Testis (tissue), 3 donors: ENCODE measurements around the gene CACNA1C. TPM values are rescaled to one million over a fixed set of nuclear protein-coding genes. Genes with fewer than 3 reads are reported as not detected.

Experiments
- DNase-seq: peaks from one replicate; pipeline ENCODE4 v3.0.0-alpha.2; 2019
- H3K27ac ChIP-seq, 2 donors: fragments of 200-600 bp; sonication (generic); one replicate each; pipeline ENCODE4 v1.5.1; 2019
- H3K27me3 ChIP-seq: fragments of 200-600 bp; sonication (generic); one replicate; pipeline ENCODE4 v1.5.1; 2019
- H3K36me3 ChIP-seq: fragments of 200-600 bp; sonication (generic); one replicate; pipeline ENCODE4 v1.5.1; 2017; ENCODE audit warnings: low read depth; ENCODE audit errors: missing control alignments
- H3K4me1 ChIP-seq: fragments of 200-600 bp; sonication (generic); one replicate; pipeline ENCODE4 v1.5.1; 2019
- H3K4me3 ChIP-seq, 2 donors: fragments of 200-600 bp; sonication (generic); one replicate each; pipeline ENCODE4 v1.5.1; 2017 to 2019
- H3K9me3 ChIP-seq: fragments of 200-600 bp; sonication (generic); one replicate; pipeline ENCODE4 v1.5.1; 2017
- CTCF ChIP-seq, 3 experiments: fragments of 450-650 bp in 2 of 3; fragments of 200-600 bp in 1 of 3; sonication (generic) in 1 of 3; IDR thresholded peaks; one replicate each; pipeline ENCODE4 v1.5.1; 2016 to 2019; ENCODE audit warnings: antibody characterized with exemption in 3 of 3, mild to moderate bottlenecking in 2 of 3, moderate library complexity in 1 of 3
- POLR2A ChIP-seq: fragments of 450-650 bp; IDR thresholded peaks from one replicate; pipeline ENCODE4 v1.6.1; 2017; ENCODE audit warnings: antibody characterized with exemption, mild to moderate bottlenecking, moderate library complexity
- WGBS, 2 donors: methylation state at CpG; one replicate each; pipeline ENCODE4 v1.1.5; 2018; 5-methylcytosine and 5-hydroxymethylcytosine counted together
- intact Hi-C: fragments of 100-400 bp; cut with DNase I; formaldehyde crosslinking; loops from one replicate; pipeline ENCODE4 v1.15.1; 2023; ENCODE audit warnings: low total_unique reads
- polyA plus RNA-seq: library from polyadenylated mRNA; stranded (reverse); fragments of 350-450 nt; fragmentation: Illumina TruSeq; extraction: RNeasy Lipid Tissue Mini Kit (QIAGEN cat#74804); gene quantifications from one replicate; pipeline ENCODE4 v1.2.3, GENCODE V29; 2014; ENCODE audit warnings: low read depth, low replicate concordance; ENCODE audit not compliant: insufficient read depth
- total RNA-seq, 2 donors: library from RNA; depleted of rRNA; stranded (reverse); fragments of >200 nt; gene quantifications; one replicate each; pipeline ENCODE4 v1.2.3, GENCODE V29; 2016

CACNA1C gene
- total and polyA plus RNA-seq, 3 donors from 2014 or later: 20.3 to 36.8 (median 32.0) TPM

- no peaks in the 10 kb centered on the region for H3K27me3 ChIP-seq
- no peak overlapping the region for H3K27ac ChIP-seq
- no peak for DNase-seq
- WGBS, 2 donors: 93 to 95% methylated on average over 12 to 17 of the region's 17 CpGs
- H3K4me1 ChIP-seq: no peaks in the 10 kb centered on the region
- no peaks in the 10 kb centered on the region for H3K9me3 ChIP-seq
- TF ChIP-seq POLR2A (no peak), CTCF (IDR thresholded peaks at IDR 0.05) (no peak)
- no peak overlapping the region for H3K4me3 ChIP-seq
- intact Hi-C loops: no loop called here
- no peaks in the 10 kb centered on the region for H3K36me3 ChIP-seq
Observed at GRCh38 chr12:2668816-2669215, 616.0 kb downstream of the CACNA1C start.

GRCh38 chr12:2669560-2669959 lies 616.8 kb downstream of the CACNA1C start:
- no peak for DNase-seq
- Histone ChIP-seq H3K27me3 (no peaks in the 10 kb centered on the region), H3K36me3 (no peaks in the 10 kb centered on the region), H3K9me3 (no peaks in the 10 kb centered on the region), H3K4me1 (no peaks in the 10 kb centered on the region), H3K4me3 (no peak overlapping the region), H3K27ac (no peak overlapping the region)
- intact Hi-C loops: no loop called here
- TF ChIP-seq CTCF (IDR thresholded peaks at IDR 0.05) (no peak), POLR2A (no peak)
- 89 to 100% methylated on average over 6 to 8 of the region's 8 CpGs for WGBS, 2 donors

- intact Hi-C loops: no loop called here
- Histone ChIP-seq H3K4me3 (no peak overlapping the region), H3K9me3 (no peaks in the 10 kb centered on the region), H3K27me3 (no peaks in the 10 kb centered on the region), H3K4me1 (no peaks in the 10 kb centered on the region), H3K36me3 (no peaks in the 10 kb centered on the region), H3K27ac (no peak overlapping the region)
- 92 to 95% methylated on average over 5 to 10 of the region's 10 CpGs for WGBS, 2 donors
- TF ChIP-seq CTCF (IDR thresholded peaks at IDR 0.05) (no peak), POLR2A (no peak)
- DNase-seq: no peak
Observed at GRCh38 chr12:2672863-2673262, 620.1 kb downstream of the CACNA1C start.

GRCh38 chr12:2673966-2674810 lies 621.4 kb downstream of the CACNA1C start:
- Histone ChIP-seq H3K4me1 (no peaks in the 10 kb centered on the region), H3K9me3 (no peaks in the 10 kb centered on the region), H3K27ac (no peak overlapping the region), H3K27me3 (no peaks in the 10 kb centered on the region), H3K4me3 (no peak overlapping the region), H3K36me3 (no peaks in the 10 kb centered on the region)
- intact Hi-C loops: no loop called here
- WGBS, 2 donors: 92 to 94% methylated on average over 15 to 18 of the region's 18 CpGs
- no peak for DNase-seq
- no peak for TF ChIP-seq POLR2A
- no peak for TF ChIP-seq CTCF (IDR thresholded peaks at IDR 0.05)

- no peaks in the 10 kb centered on the region for H3K9me3 ChIP-seq
Observed at GRCh38 chr12:2675776-2676175, 623.0 kb downstream of the CACNA1C start.

More at GRCh38 chr12:2675776-2676175, 623.0 kb downstream of the CACNA1C start:
- 77 to 81% methylated on average over 6 of the region's 6 CpGs for WGBS, 2 donors
- Histone ChIP-seq H3K36me3 (no peaks in the 10 kb centered on the region), H3K27ac (no peak overlapping the region), H3K27me3 (no peaks in the 10 kb centered on the region), H3K4me1 (no peaks in the 10 kb centered on the region), H3K4me3 (no peak overlapping the region)
- no peak for DNase-seq
- no peak for TF ChIP-seq POLR2A
- TF ChIP-seq CTCF (IDR thresholded peaks at IDR 0.05): no peak
- intact Hi-C loops: no loop called here
